ENCODE measurements around the gene ACP3. TPM values are rescaled to one million over a fixed set of nuclear protein-coding genes. Genes with fewer than 3 reads are reported as not detected.
"Not testable (repeated sequence)": the region's sequence is repeated elsewhere in the genome, so short reads cannot be mapped to it uniquely, and the experiment has no call there.

ACP3 gene
- total and polyA plus RNA-seq, 9 donors = 0.29 to 3.4 (median 0.58) TPM

DNA sequence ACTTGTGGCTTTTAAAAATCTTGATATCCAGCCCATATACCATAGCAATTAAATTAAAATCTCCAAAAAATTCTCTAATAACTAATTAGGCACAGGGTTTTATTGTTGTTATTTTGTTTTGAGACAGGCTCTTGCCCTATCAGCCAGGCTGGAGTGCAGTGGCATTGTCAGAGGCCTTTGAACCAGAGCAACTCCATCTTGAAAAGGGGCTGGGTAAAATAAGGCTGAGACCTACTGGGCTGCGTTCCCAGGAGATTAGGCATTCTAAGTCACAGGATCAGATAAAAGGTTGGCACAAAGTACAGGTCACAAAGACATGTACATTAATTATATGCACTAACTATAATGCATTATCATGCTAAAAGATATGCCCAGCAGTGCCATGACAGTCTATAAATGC lies 31.2 kb upstream of the ACP3 start:
- no peak for DNase-seq
- Histone ChIP-seq H3K4me3 (ENCODE audit: low read length) (no peak overlapping the region), H3K36me3 (ENCODE audit: control insufficient read depth, insufficient read depth, low read length) (no peaks in the 10 kb centered on the region), H3K27ac (ENCODE audit: low read length) (no peak overlapping the region), H3K4me1 (ENCODE audit: control insufficient read depth, insufficient read depth, low read length) (peaks cover 2% of the 10 kb centered on the region), H3K9me3 (replicated peaks; ENCODE audit: control insufficient read depth, low read depth, low read length) (no peaks in the 10 kb centered on the region), H3K27me3 (ENCODE audit: control insufficient read depth, insufficient read depth, low read length) (no peaks in the 10 kb centered on the region)
- no CpG with 5 or more reads among the region's 1 CpG for WGBS (ENCODE audit: insufficient coverage)

DNA sequence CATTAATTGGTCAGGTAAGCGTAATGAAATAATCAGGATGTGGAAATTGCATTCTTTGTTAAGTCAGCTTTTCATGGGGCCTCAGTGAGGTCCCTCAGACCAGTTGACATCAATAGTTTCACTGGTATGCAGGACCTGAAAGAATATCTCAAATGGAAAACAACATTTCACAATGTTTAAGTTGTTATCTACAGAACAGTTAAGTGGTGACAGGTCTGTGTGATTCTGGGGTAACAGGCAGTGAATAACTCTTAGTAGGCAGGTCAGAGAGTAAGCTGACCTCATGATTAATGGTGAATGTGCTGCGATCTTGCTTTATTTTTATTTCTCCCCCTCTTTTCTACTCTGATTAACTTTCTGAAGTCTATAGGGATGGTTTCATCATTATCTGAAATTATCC lies 28.9 kb upstream of the ACP3 start:
- no peak for DNase-seq
- Histone ChIP-seq H3K27me3 (ENCODE audit: control insufficient read depth, insufficient read depth, low read length) (no peaks in the 10 kb centered on the region), H3K4me3 (ENCODE audit: low read length) (no peak overlapping the region), H3K36me3 (ENCODE audit: control insufficient read depth, insufficient read depth, low read length) (no peaks in the 10 kb centered on the region), H3K9me3 (replicated peaks; ENCODE audit: control insufficient read depth, low read depth, low read length) (no peaks in the 10 kb centered on the region), H3K4me1 (ENCODE audit: control insufficient read depth, insufficient read depth, low read length) (peaks cover 2% of the 10 kb centered on the region), H3K27ac (ENCODE audit: low read length) (no peak overlapping the region)
- 100% methylated on average over 1 of the region's 2 CpGs for WGBS (ENCODE audit: insufficient coverage)

DNA sequence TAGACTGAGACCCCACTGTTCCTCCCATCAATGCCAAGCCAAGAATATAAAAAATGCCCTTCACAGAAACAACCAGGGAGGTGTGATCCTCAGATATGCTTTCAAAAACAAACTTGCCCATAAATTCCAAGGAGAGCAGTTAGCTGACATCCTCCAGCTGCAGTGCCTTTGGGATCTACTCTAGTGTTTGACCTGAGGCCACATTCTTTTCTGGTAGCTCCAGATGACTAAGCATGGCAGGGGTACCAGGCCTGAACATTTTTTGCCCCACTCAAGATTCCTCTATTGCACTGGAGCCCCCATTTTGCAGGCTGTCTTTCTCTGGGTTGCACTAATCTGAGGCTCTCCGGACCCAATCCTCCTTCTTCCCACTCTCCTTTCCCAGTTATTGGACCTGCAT lies 27.9 kb upstream of the ACP3 start:
- no peaks in the 10 kb centered on the region for H3K9me3 ChIP-seq (replicated peaks; ENCODE audit: control insufficient read depth, low read depth, low read length)
- no peaks in the 10 kb centered on the region for H3K27me3 ChIP-seq (ENCODE audit: control insufficient read depth, insufficient read depth, low read length)
- H3K36me3 ChIP-seq (ENCODE audit: control insufficient read depth, insufficient read depth, low read length) = no peaks in the 10 kb centered on the region
- no peaks in the 10 kb centered on the region for H3K4me1 ChIP-seq (ENCODE audit: control insufficient read depth, insufficient read depth, low read length)
- H3K4me3 ChIP-seq (ENCODE audit: low read length) = no peak overlapping the region
- 88% methylated on average over 1 of the region's 1 CpG for WGBS (ENCODE audit: insufficient coverage)
- DNase-seq = no peak
- H3K27ac ChIP-seq (ENCODE audit: low read length) = no peak overlapping the region

DNA sequence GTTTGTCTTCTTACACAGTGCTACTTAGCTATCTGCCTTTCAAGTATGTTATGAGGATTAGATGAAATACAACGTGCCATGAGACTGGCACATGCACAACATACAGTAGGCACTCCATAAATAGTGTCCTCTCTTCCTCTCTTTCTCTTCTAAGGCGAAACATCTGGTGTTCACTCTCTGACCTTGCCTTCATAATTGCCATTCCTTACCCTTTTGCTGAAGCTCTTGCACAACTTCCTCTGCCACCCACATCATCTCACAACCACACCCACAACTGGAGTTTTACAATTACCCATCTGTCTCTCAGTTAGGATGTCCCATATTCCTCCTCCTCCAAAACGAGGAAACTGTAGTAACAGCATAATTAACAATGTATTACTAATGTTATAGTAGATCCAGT lies 26.4 kb upstream of the ACP3 start:
- H3K4me1 ChIP-seq (ENCODE audit: control insufficient read depth, insufficient read depth, low read length) = no peaks in the 10 kb centered on the region
- WGBS (ENCODE audit: insufficient coverage) = 100% methylated on average over 1 of the region's 3 CpGs
- peak; percentile 41 for DNase-seq

DNA sequence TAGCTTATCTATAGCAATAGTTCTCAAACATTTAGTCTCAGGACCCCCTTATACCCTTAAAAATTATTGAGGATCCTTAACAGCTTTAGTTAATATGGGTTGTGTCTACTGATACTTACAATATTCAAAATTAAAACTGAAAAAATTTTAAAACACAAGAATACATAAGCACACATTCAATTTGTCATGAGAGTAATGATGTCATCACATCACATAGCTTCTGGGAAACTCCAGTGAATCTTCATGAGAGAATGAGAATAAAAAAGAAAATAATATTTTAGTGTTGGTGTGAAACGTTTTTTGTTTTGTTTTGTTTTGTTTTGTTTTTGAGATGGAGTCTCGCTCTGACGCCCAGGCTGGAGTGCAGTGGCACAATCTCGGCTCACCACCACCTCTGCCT lies 25.2 kb upstream of the ACP3 start:
- Histone ChIP-seq H3K9me3 (replicated peaks; ENCODE audit: control insufficient read depth, low read depth, low read length) (no peaks in the 10 kb centered on the region), H3K27ac (ENCODE audit: low read length) (no peak overlapping the region), H3K27me3 (ENCODE audit: control insufficient read depth, insufficient read depth, low read length) (no peaks in the 10 kb centered on the region), H3K4me1 (ENCODE audit: control insufficient read depth, insufficient read depth, low read length) (no peaks in the 10 kb centered on the region), H3K4me3 (ENCODE audit: low read length) (no peak overlapping the region), H3K36me3 (ENCODE audit: control insufficient read depth, insufficient read depth, low read length) (no peaks in the 10 kb centered on the region)
- WGBS (ENCODE audit: insufficient coverage) = no CpG with 5 or more reads among the region's 4 CpGs
- no peak for DNase-seq

More for the DNA sequence above, 26.4 kb upstream of the ACP3 start:
- Histone ChIP-seq H3K36me3 (ENCODE audit: control insufficient read depth, insufficient read depth, low read length) (no peaks in the 10 kb centered on the region), H3K4me3 (ENCODE audit: low read length) (no peak overlapping the region), H3K9me3 (replicated peaks; ENCODE audit: control insufficient read depth, low read depth, low read length) (no peaks in the 10 kb centered on the region), H3K27me3 (ENCODE audit: control insufficient read depth, insufficient read depth, low read length) (no peaks in the 10 kb centered on the region), H3K27ac (ENCODE audit: low read length) (no peak overlapping the region)

DNA sequence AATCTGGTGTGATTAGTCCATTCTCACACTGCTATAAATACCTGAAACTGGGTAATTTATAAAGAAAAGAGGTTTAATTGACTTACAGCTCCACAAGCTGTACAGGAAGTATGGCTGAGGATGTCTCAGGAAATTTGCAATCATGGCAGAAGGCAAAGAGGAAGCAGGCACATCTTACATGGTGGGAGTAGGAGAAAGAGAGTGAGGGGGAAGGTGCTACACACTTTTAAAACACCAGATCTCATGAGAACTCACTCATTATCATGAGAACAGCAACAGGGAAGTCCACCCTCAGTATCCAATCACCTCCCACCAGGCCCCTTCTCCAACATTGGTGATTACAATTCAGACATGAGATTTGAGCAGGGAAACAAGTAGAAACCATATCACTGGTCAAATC lies 24.0 kb upstream of the ACP3 start:
- no peak for DNase-seq
- no peaks in the 10 kb centered on the region for H3K27me3 ChIP-seq (ENCODE audit: control insufficient read depth, insufficient read depth, low read length)
- no peaks in the 10 kb centered on the region for H3K4me1 ChIP-seq (ENCODE audit: control insufficient read depth, insufficient read depth, low read length)
- H3K9me3 ChIP-seq (replicated peaks; ENCODE audit: control insufficient read depth, low read depth, low read length) = no peaks in the 10 kb centered on the region
- H3K4me3 ChIP-seq (ENCODE audit: low read length) = no peak overlapping the region
- H3K36me3 ChIP-seq (ENCODE audit: control insufficient read depth, insufficient read depth, low read length) = no peaks in the 10 kb centered on the region
- H3K27ac ChIP-seq (ENCODE audit: low read length) = no peak overlapping the region

DNA sequence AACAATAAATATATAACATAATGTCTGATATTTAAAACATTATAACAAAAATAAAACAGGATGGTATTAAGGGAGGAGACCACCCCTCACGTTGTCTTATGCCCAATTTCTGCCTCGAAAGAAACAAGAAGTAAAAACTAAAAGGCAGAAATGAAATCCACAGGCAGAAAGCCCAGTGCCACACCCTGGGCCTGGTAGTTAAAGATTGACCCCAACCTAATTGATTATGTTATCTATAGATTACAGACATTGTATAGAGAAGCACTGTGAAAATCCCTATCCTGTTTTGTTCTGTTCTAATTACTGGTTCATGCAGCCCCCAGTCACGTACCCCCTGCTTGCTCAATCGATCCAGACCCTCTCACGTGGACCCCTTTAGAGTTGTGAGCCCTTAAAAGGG lies 22.3 kb upstream of the ACP3 start:
- no peak for DNase-seq
- Histone ChIP-seq H3K4me3 (ENCODE audit: low read length) (no peak overlapping the region), H3K36me3 (ENCODE audit: control insufficient read depth, insufficient read depth, low read length) (no peaks in the 10 kb centered on the region), H3K4me1 (ENCODE audit: control insufficient read depth, insufficient read depth, low read length) (no peaks in the 10 kb centered on the region), H3K27ac (ENCODE audit: low read length) (no peak overlapping the region), H3K9me3 (replicated peaks; ENCODE audit: control insufficient read depth, low read depth, low read length) (no peaks in the 10 kb centered on the region), H3K27me3 (ENCODE audit: control insufficient read depth, insufficient read depth, low read length) (no peaks in the 10 kb centered on the region)
- WGBS (ENCODE audit: insufficient coverage) = no CpG with 5 or more reads among the region's 5 CpGs

DNA sequence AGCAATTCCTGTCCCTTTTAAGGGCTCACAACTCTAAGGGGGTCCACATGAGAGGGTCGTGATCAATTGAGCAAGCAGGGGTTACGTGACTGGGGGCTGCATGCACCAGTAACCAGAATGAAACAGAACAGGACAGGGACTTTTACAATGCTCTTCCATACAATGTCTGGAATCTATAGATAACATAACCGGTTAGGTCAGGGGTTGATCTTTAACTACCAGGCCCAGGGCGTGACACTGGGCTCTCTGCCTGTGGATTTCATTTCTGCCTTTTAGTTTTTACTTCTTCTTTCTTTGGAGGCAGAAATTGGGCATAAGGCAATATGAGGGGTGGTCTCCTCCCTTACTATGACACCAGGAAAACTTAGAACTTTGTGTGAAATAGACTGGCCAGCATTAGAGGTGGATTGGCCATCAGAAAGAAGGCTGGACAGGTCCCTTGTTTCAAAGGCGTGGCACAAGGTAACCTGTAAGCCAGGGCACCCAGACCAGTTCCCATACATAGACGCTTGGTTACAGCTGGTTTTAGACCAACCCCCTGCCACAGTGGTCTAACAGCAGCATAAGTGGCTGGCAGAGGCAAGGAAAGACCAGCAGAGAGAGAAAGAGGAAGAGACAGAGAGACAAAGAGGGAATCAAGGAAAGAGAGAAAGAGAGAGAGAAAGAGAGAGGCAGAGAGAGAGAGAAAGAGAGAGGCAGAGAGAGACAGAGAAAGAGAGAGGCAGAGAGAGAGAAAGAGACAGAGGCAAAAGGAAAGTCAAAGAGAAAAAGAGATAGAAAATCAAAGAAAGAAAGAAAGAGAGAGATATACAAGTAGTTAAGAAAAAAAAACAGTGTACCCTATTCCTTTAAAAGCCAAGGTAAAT lies 13.6 kb upstream of the ACP3 start:
- 100% methylated on average over 1 of the region's 6 CpGs for WGBS (ENCODE audit: insufficient coverage)
- H3K27me3 ChIP-seq (ENCODE audit: control insufficient read depth, insufficient read depth, low read length); H3K4me3 ChIP-seq (ENCODE audit: low read length); H3K9me3 ChIP-seq (replicated peaks; ENCODE audit: control insufficient read depth, low read depth, low read length); DNase-seq; H3K27ac ChIP-seq (ENCODE audit: low read length); H3K36me3 ChIP-seq (ENCODE audit: control insufficient read depth, insufficient read depth, low read length); H3K4me1 ChIP-seq (ENCODE audit: control insufficient read depth, insufficient read depth, low read length): not testable (repeated sequence)

DNA sequence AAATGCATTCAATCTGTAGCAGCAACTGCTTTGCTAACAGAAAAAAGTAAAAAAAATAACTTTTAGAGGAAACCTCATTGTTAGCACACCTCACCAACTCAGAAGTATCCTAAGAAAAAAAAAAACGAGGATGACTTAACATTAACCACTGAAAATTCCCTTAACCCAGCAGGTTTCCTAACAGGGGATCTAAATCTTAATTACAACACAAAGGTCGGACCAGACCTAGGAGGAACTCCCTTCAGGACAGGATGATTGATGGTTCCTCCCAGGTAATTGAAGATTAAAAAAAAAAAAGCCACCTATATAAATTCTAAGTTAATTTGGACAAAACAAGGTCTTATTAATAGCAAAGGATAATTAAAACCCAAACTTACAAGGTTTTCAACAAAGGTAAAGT lies 12.9 kb upstream of the ACP3 start:
- WGBS (ENCODE audit: insufficient coverage) = no CpG with 5 or more reads among the region's 2 CpGs
- H3K9me3 ChIP-seq (replicated peaks; ENCODE audit: control insufficient read depth, low read depth, low read length); H3K4me3 ChIP-seq (ENCODE audit: low read length); H3K4me1 ChIP-seq (ENCODE audit: control insufficient read depth, insufficient read depth, low read length); H3K36me3 ChIP-seq (ENCODE audit: control insufficient read depth, insufficient read depth, low read length); DNase-seq; H3K27ac ChIP-seq (ENCODE audit: low read length); H3K27me3 ChIP-seq (ENCODE audit: control insufficient read depth, insufficient read depth, low read length): not testable (repeated sequence)

DNA sequence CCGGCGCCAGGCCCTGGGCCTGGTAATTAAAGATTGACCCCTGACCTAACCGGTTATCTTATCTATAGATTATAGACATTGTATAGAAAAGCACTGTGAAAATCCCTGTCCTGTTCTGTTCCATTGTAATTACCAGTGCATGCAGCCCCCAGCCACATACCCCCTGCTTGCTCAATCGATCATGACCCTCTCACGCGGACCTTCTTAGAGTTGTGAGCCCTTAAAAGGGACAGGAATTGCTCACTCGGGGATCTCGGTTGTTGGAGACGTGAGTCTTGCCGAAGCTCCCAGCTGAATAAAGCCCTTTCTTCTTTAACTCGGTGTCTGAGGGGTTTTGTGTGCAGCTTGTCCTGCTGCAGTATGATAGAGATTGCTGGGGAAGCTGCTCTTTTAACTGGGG lies 7.2 kb upstream of the ACP3 start:
- H3K27ac ChIP-seq (ENCODE audit: low read length); H3K4me1 ChIP-seq (ENCODE audit: control insufficient read depth, insufficient read depth, low read length); DNase-seq; H3K27me3 ChIP-seq (ENCODE audit: control insufficient read depth, insufficient read depth, low read length); H3K4me3 ChIP-seq (ENCODE audit: low read length); H3K9me3 ChIP-seq (replicated peaks; ENCODE audit: control insufficient read depth, low read depth, low read length); H3K36me3 ChIP-seq (ENCODE audit: control insufficient read depth, insufficient read depth, low read length): not testable (repeated sequence)
- 89% methylated on average over 7 of the region's 11 CpGs for WGBS (ENCODE audit: insufficient coverage)

DNA sequence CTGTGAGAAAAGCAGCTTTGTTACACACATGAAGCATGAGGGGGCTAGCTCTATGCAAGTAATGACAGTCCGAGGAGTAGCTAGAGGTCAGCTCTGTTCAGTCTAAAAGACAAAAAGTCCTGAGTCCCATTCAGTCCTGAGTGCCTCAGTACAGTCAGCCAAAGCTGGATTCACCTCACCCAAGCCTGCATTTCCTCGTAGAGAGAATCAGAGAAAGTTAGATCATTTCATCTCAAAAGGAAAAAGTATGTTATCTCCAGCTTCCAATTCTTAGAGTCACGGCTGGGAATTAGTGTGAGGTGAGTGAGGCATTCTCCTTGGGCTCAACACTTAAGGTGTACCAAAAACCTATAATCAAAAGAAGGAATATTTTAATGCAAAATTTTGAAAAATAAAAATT lies 5.9 kb upstream of the ACP3 start:
- Histone ChIP-seq H3K4me3 (ENCODE audit: low read length) (no peak overlapping the region), H3K36me3 (ENCODE audit: control insufficient read depth, insufficient read depth, low read length) (no peaks in the 10 kb centered on the region), H3K9me3 (replicated peaks; ENCODE audit: control insufficient read depth, low read depth, low read length) (no peaks in the 10 kb centered on the region), H3K4me1 (ENCODE audit: control insufficient read depth, insufficient read depth, low read length) (no peaks in the 10 kb centered on the region), H3K27me3 (ENCODE audit: control insufficient read depth, insufficient read depth, low read length) (no peaks in the 10 kb centered on the region), H3K27ac (ENCODE audit: low read length) (no peak overlapping the region)
- WGBS (ENCODE audit: insufficient coverage) = 60% methylated on average over 1 of the region's 3 CpGs
- DNase-seq = peak; percentile 30

All from muscle of leg (tissue), 11 donors.